Right ventricle myocardium inferior (tissue), 1 donor: Measurements from ENCODE around the gene IFITM10. TPM values are rescaled to one million over a fixed set of nuclear protein-coding genes. Genes with fewer than 3 reads are reported as not detected.
A peak's percentile ranks its signal among the peaks of the same experiment; 100 is the strongest.

ENCODE experiments used
- ATAC-seq: fragments of 200-7000 bp; cut with Tn5 transposase; one replicate; pipeline ENCODE4 v1.9.1; 2020; ENCODE audit warnings: mild to moderate bottlenecking, moderate library complexity
- DNase-seq: peaks from one replicate; pipeline ENCODE4 v3.0.0; 2021; ENCODE audit errors: missing footprints
- intact Hi-C: fragments of 100-400 bp; cut with DNase I; formaldehyde crosslinking; loops from one replicate; pipeline ENCODE4 v1.11.0; 2022
- total RNA-seq: library from RNA; stranded (reverse); fragmentation: NEBNext Ultra II Directional; extraction: Animal tissue kit (Norgen Biotek cat#: 25700); gene quantifications from one replicate; pipeline ENCODE4 v1.2.1, GENCODE V29; 2021
- donor health status: DM: no; HTN: yes; CAD: no; lungs with severe emphysema.

The IFITM10 gene
- total RNA-seq, 1 donor from 2014 or later = 0.92 TPM

- intact Hi-C loops = no loop called here
- no peak for ATAC-seq
- DNase-seq = no peak
Measured at GRCh38 chr11:1745701-1746320, 4.6 kb downstream of the IFITM10 start.

GRCh38 chr11:1744891-1745700 lies 5.3 kb downstream of the IFITM10 start:
- ATAC-seq (peak; percentile 23), DNase-seq (peak; percentile 50)
- intact Hi-C loops = no loop called here

- ATAC-seq (peak; percentile 35), DNase-seq (peak; percentile 63)
- intact Hi-C loops = no loop called here
Measured at GRCh38 chr11:1744137-1744886, 6.1 kb downstream of the IFITM10 start.

GRCh38 chr11:1743585-1744136 lies 6.7 kb downstream of the IFITM10 start:
- intact Hi-C loops = no loop called here
- ATAC-seq (no peak), DNase-seq (no peak)

GRCh38 chr11:1742869-1743584 lies 7.4 kb downstream of the IFITM10 start:
- DNase-seq (no peak), ATAC-seq (no peak)
- intact Hi-C loops = no loop called here

GRCh38 chr11:1742371-1742770 lies 8.0 kb downstream of the IFITM10 start:
- no peak for ATAC-seq
- intact Hi-C loops = no loop called here

GRCh38 chr11:1741741-1742140 lies 8.7 kb downstream of the IFITM10 start:
- ATAC-seq (no peak), DNase-seq (no peak)
- intact Hi-C loops = no loop called here

More at GRCh38 chr11:1742371-1742770, 8.0 kb downstream of the IFITM10 start:
- DNase-seq = no peak

- ATAC-seq (no peak), DNase-seq (no peak)
- intact Hi-C loops = no loop called here
Measured at GRCh38 chr11:1740786-1741530, 9.4 kb downstream of the IFITM10 start.

- DNase-seq (no peak), ATAC-seq (no peak)
- intact Hi-C loops = no loop called here
Measured at GRCh38 chr11:1739576-1739975, 10.8 kb downstream of the IFITM10 start.

GRCh38 chr11:1738380-1738779 lies 12.0 kb downstream of the IFITM10 start:
- ATAC-seq = no peak
- intact Hi-C loops = no loop called here
- no peak for DNase-seq

GRCh38 chr11:1737080-1737757 lies 13.2 kb downstream of the IFITM10 start:
- intact Hi-C loops = no loop called here
- DNase-seq = no peak
- ATAC-seq = no peak

GRCh38 chr11:1736447-1736992 lies 13.9 kb downstream of the IFITM10 start:
- intact Hi-C loops = no loop called here
- no peak for DNase-seq
- no peak for ATAC-seq

GRCh38 chr11:1735271-1735670 lies 15.1 kb downstream of the IFITM10 start:
- ATAC-seq = no peak
- peak; percentile 42 for DNase-seq
- intact Hi-C loops = no loop called here

GRCh38 chr11:1734641-1735081 lies 15.7 kb downstream of the IFITM10 start:
- intact Hi-C loops = no loop called here

GRCh38 chr11:1733716-1734640 lies 16.4 kb downstream of the IFITM10 start:
- no peak for ATAC-seq
- no peak for DNase-seq
- intact Hi-C loops = no loop called here

More at GRCh38 chr11:1734641-1735081, 15.7 kb downstream of the IFITM10 start:
- no peak for ATAC-seq
- DNase-seq = peak; percentile 42

- ATAC-seq (no peak), DNase-seq (peak; percentile 51)
Measured at GRCh38 chr11:1733009-1733715, 17.2 kb downstream of the IFITM10 start.

More at GRCh38 chr11:1733009-1733715, 17.2 kb downstream of the IFITM10 start:
- intact Hi-C loops = no loop called here
